ENCODE results near the gene SPTLC3. TPM values are rescaled to one million over a fixed set of nuclear protein-coding genes. Genes with fewer than 3 reads are reported as not detected.

Gene SPTLC3
- total and polyA plus RNA-seq, 2 of the 13 experiments (the other 11 are each of a cell fraction or from before 2014, with no cell fraction given), result 20.5 to 95.6 TPM

GRCh38 chr20:12997128-12997655 is 11.6 kb upstream of the SPTLC3 start (continued):
- TF ChIP-seq ZNF883 (CRISPR knock-in tag; IDR thresholded peaks at IDR 0.05; ENCODE audit: not compliant biosample characterization) (no peak), POGZ (CRISPR knock-in tag; IDR thresholded peaks at IDR 0.05) (0 out of 2 replicates have a peak, but pooled peaks have one; percentile 15), ZNF468 (CRISPR knock-in tag; IDR thresholded peaks at IDR 0.05) (no peak)

DNA sequence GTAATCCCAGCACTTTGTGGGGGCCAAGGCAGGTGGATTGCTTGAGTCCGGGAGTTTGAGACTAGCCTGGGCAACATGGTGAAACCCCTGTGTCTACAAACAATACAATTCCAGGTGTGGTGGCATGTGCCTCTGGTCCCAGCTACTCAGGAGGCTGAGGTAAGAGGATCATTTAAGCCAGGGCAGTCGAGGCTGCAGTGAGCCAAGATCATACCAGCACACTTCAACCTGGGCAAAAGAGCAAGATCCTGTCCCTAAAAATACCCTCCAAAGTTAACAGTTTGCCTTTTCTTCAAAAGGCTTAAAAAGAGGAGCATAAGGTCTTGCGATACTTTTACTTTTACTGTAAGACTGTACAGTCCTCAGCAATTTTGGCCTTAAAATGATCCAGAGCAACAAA is 10.7 kb upstream of the SPTLC3 start:
- CTCF ChIA-PET (ENCODE audit: low intra/inter-chr PET ratio, low total read pairs), result no interaction called here
- Histone ChIP-seq H3K4me3 (replicated peaks in 1 of 3; ENCODE audit: insufficient read depth in 1 of 3, low read depth in 2 of 3, low read length in 3 of 3) (no peak overlapping the region), H3K4me1 (ENCODE audit: insufficient read depth, low read length) (peaks cover 46% of the 10 kb centered on the region), H2AFZ (ENCODE audit: low read length) (no peak overlapping the region), H3K9me3 (ENCODE audit: low read length) (no peaks in the 10 kb centered on the region), H3K79me2 (ENCODE audit: insufficient read depth, low read length) (no peaks in the 10 kb centered on the region), H3K27ac (ENCODE audit: extremely low read length, insufficient read depth, low read length) (no peak overlapping the region), H3K9ac (ENCODE audit: insufficient read depth, low read depth, low read length) (no peak overlapping the region), H3K4me2 (ENCODE audit: low read depth, low read length) (no peak overlapping the region), H3K27me3 (ENCODE audit: control insufficient read depth in 1 of 2, insufficient read depth in 2 of 2, low read length in 2 of 2) (no peaks in the 10 kb centered on the region), H4K20me1 (ENCODE audit: insufficient read depth, low read length) (no peaks in the 10 kb centered on the region), H3K36me3 (replicated peaks in 1 of 2; ENCODE audit: control insufficient read depth in 1 of 2, insufficient read depth in 2 of 2, low read length in 2 of 2) (no peaks in the 10 kb centered on the region)
- in situ Hi-C loops (cut with HindIII; ENCODE audit: extremely low pct_ligation_motif_present, low pct_unique_long_range_greater_than_20kb), result no loop called here
- POLR2A ChIA-PET, result no interaction called here
- BruUV-seq (replicated peaks), result no TSS peak
- intact Hi-C loops (cut with micrococcal nuclease; ENCODE audit: unreplicated experiment), result no loop called here
- ATAC-seq (no peak), DNase-seq (ENCODE audit: low spot score) (no peak), FAIRE-seq (no peak)
- WGBS (ENCODE audit: low lambda C conversion rate), result 98% methylated on average over 3 of the region's 3 CpGs
- TF ChIP-seq HOXA5 (CRISPR knock-in tag; IDR thresholded peaks at IDR 0.05), result no peak
- TF ChIP-seq ZNF335 (CRISPR knock-in tag; IDR thresholded peaks at IDR 0.05), result no peak
- TF ChIP-seq ZNF7 (CRISPR knock-in tag; IDR thresholded peaks at IDR 0.05), result peak; percentile 68; the same call in 1 of the 2 replicates
- TF ChIP-seq ZNF646 (CRISPR knock-in tag; IDR thresholded peaks at IDR 0.05), result no peak
- TF ChIP-seq RFXANK (CRISPR knock-in tag; IDR thresholded peaks at IDR 0.05), result no peak
- TF ChIP-seq, protein P1, sequence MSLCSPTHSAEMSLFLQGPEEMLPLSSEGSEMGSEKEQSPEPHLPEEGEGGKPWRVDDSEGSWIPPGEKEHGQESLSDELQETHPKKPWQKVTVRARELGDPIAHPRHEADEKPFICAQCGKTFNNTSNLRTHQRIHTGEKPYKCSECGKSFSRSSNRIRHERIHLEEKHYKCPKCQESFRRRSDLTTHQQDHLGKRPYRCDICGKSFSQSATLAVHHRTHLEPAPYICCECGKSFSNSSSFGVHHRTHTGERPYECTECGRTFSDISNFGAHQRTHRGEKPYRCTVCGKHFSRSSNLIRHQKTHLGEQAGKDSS (CRISPR knock-in tag; IDR thresholded peaks at IDR 0.05; ENCODE audit: borderline replicate concordance, low read depth), result no peak
- TF ChIP-seq KMT2A (CRISPR knock-in tag; IDR thresholded peaks at IDR 0.05), result no peak
- TF ChIP-seq HOXA7 (CRISPR knock-in tag; IDR thresholded peaks at IDR 0.05), result no peak
- TF ChIP-seq ATRX (CRISPR knock-in tag; IDR thresholded peaks at IDR 0.05; ENCODE audit: borderline replicate concordance), result no peak
- TF ChIP-seq CBX1 (IDR thresholded peaks at IDR 0.05; ENCODE audit: low read depth), result no peak
- TF ChIP-seq HMG20B (CRISPR knock-in tag; conservative IDR thresholded peaks at IDR 0.05), result no peak
- no peak for TF ChIP-seq ZBTB20 (CRISPR knock-in tag; IDR thresholded peaks at IDR 0.05; ENCODE audit: borderline replicate concordance, low read depth)
- 0 out of 2 replicates have a peak, but pooled peaks have one; percentile 33 for TF ChIP-seq ZMYM4 (CRISPR knock-in tag; IDR thresholded peaks at IDR 0.05)
- TF ChIP-seq, protein P2, sequence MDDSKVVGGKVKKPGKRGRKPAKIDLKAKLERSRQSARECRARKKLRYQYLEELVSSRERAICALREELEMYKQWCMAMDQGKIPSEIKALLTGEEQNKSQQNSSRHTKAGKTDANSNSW (CRISPR knock-in tag; IDR thresholded peaks at IDR 0.05; ENCODE audit: borderline replicate concordance), result no peak
- no peak for TF ChIP-seq MTA3 (CRISPR knock-in tag; IDR thresholded peaks at IDR 0.05)
- no peak for TF ChIP-seq BHLHE40 (IDR thresholded peaks at IDR 0.05; ENCODE audit: low read length)
